Kidney (tissue), 14 donors: ENCODE results near the gene PRRT4. TPM values are rescaled to one million over a fixed set of nuclear protein-coding genes. Genes with fewer than 3 reads are reported as not detected.

Source experiments
- DNase-seq, 5 donors: peaks; one replicate each; pipeline ENCODE4 v3.0.0-alpha.2; 2013 to 2020
- FAIRE-seq: peaks from 2 replicates; lab custom pipeline; 2012; peaks lifted over from hg19 to GRCh38; lab: Jason Lieb, UNC
- H3K27ac ChIP-seq, 2 donors: one replicate each; pipeline ENCODE4 v1.7.0; 2013; ENCODE audit warnings: low read depth in 2 of 2, low read length in 2 of 2, inconsistent platforms in 1 of 2
- H3K27me3 ChIP-seq: one replicate; pipeline ENCODE4 v1.7.1; 2013; ENCODE audit warnings: low read length, inconsistent platforms; ENCODE audit not compliant: control insufficient read depth, insufficient read depth
- H3K36me3 ChIP-seq, 3 donors: one replicate each; pipeline versions ENCODE4 v1.7.0 to v1.7.1; 2013; ENCODE audit warnings: low read length in 3 of 3, control low read depth in 1 of 3, inconsistent platforms in 1 of 3; ENCODE audit not compliant: insufficient read depth in 3 of 3, control insufficient read depth in 2 of 3
- H3K4me1 ChIP-seq, 3 donors: one replicate each; pipeline versions ENCODE4 v1.7.0 to v1.7.1; 2013; ENCODE audit warnings: low read length in 3 of 3, inconsistent platforms in 1 of 3, low read depth in 1 of 3; ENCODE audit not compliant: control insufficient read depth in 2 of 3, insufficient read depth in 2 of 3
- H3K4me3 ChIP-seq, 3 donors: one replicate each; pipeline versions ENCODE4 v1.7.0 to v1.8.1; 2013; ENCODE audit warnings: low read length in 3 of 3, control low read depth in 1 of 3, inconsistent platforms in 1 of 3
- H3K9ac ChIP-seq, 3 donors: one replicate each; pipeline versions ENCODE4 v1.7.0 to v1.7.1; 2013; ENCODE audit warnings: low read length in 3 of 3, control low read depth in 1 of 3, inconsistent platforms in 1 of 3
- H3K9me3 ChIP-seq, 3 donors: one replicate each; pipeline versions ENCODE4 v1.7.0 to v1.7.1; 2013; ENCODE audit warnings: low read length in 3 of 3, control low read depth in 1 of 3, inconsistent platforms in 1 of 3; ENCODE audit not compliant: control insufficient read depth in 2 of 3, insufficient read depth in 1 of 3
- CTCF ChIP-seq: IDR thresholded peaks from 3 replicates; pipeline ENCODE4 v1.5.1; 2012; ENCODE audit warnings: mild to moderate bottlenecking, moderate library complexity, borderline replicate concordance; ENCODE audit not compliant: insufficient read depth; ENCODE audit errors: extremely low read depth
- intact Hi-C: fragments of 100-400 bp; cut with DNase I; formaldehyde crosslinking; loops from one replicate; pipeline ENCODE4 v1.11.1; 2022
- polyA plus RNA-seq: library from polyadenylated mRNA; stranded (reverse); fragments of 350-450 nt; fragmentation: Illumina TruSeq; extraction: RNeasy Lipid Tissue Mini Kit (QIAGEN cat#74804); gene quantifications from one replicate; pipeline ENCODE4 v1.2.3, GENCODE V29; 2014; ENCODE audit warnings: low read depth, low replicate concordance; ENCODE audit not compliant: insufficient read depth
- total RNA-seq: library from RNA; stranded (reverse); fragmentation: NEBNext Ultra II Directional; extraction: Animal tissue kit (Norgen Biotek cat#: 25700); gene quantifications from one replicate; pipeline ENCODE4 v1.2.1, GENCODE V29; 2021
- donor health status: control.
- donor health status: control.
- donor health status: control.
- donor health status: control.
- donor health status: control.
- donor health status: DM: yes; HTN: yes; CAD: no.
- donor health status: Normal renal cell carcinoma (clear cell type).

The PRRT4 gene
- total and polyA plus RNA-seq, 2 donors from 2014 or later: not detected

- no peak overlapping the region for H3K9ac ChIP-seq
- peaks cover 0 to 29% (median 0%) of the 10 kb centered on the region in 3 donors for H3K4me1 ChIP-seq
- H3K27me3 ChIP-seq: no peaks in the 10 kb centered on the region
- peak overlapping the region in 1 of 2 donors; percentile 29 for H3K27ac ChIP-seq
- H3K9me3 ChIP-seq: no peaks in the 10 kb centered on the region
- H3K36me3 ChIP-seq: no peaks in the 10 kb centered on the region
- peak in 2 of 5 donors; percentile 19 to 61 for DNase-seq
- H3K4me3 ChIP-seq: no peak overlapping the region
- TF ChIP-seq CTCF: no peak
- intact Hi-C loops: no loop called here
- FAIRE-seq: no peak
Observed at GRCh38 chr7:128406314-128407232, 45.1 kb upstream of the PRRT4 start.

GRCh38 chr7:128405471-128406313 is 44.2 kb upstream of the PRRT4 start:
- Histone ChIP-seq H3K4me3 (peak overlapping the region; percentile 14 to 55 (median 48)), H3K9me3 (no peaks in the 10 kb centered on the region), H3K36me3 (peaks cover 0 to 4% (median 0%) of the 10 kb centered on the region in 3 donors), H3K9ac (no peak overlapping the region), H3K27me3 (no peaks in the 10 kb centered on the region), H3K4me1 (peaks cover 0 to 29% (median 0%) of the 10 kb centered on the region in 3 donors), H3K27ac (no peak overlapping the region)
- intact Hi-C loops: no loop called here
- no peak for TF ChIP-seq CTCF
- FAIRE-seq (no peak), DNase-seq (peak; percentile 53 to 82 (median 78))

GRCh38 chr7:128404886-128405470 is 43.5 kb upstream of the PRRT4 start:
- Histone ChIP-seq H3K4me1 (peaks cover 0 to 25% (median 0%) of the 10 kb centered on the region in 3 donors), H3K9ac (no peak overlapping the region), H3K27me3 (no peaks in the 10 kb centered on the region), H3K9me3 (no peaks in the 10 kb centered on the region), H3K4me3 (peak overlapping the region in 2 of 3 donors; percentile 14 to 55), H3K36me3 (peaks cover 0 to 9% (median 0%) of the 10 kb centered on the region in 3 donors), H3K27ac (no peak overlapping the region)
- FAIRE-seq: no peak
- TF ChIP-seq CTCF: no peak
- intact Hi-C loops: no loop called here
- DNase-seq: peak in 1 of 5 donors; percentile 12
